T-cell (primary cell): ENCODE data around the gene SHC3. TPM values are rescaled to one million over a fixed set of nuclear protein-coding genes. Genes with fewer than 3 reads are reported as not detected.

Source experiments
- ATAC-seq, 4 experiments: fragments of 200-7000 bp in 3 of 4; fragments of 150-1000 bp in 1 of 4; cut with Tn5 transposase; replicated peaks in 1 of 4; 1 replicate in 3 of 4; 2 replicates in 1 of 4; pipeline ENCODE4 v1.10.0; 2021; ENCODE audit warnings: moderate library complexity in 3 of 4, mild to moderate bottlenecking in 2 of 4, moderate number of reproducible peaks in 1 of 4
- CTCF ChIA-PET, 2 donors: fragments of 300-600 bp; sonication (Branson Sonifier 250); formaldehyde crosslinking; loops; one replicate each; lab custom pipeline; 2022; ENCODE audit warnings: antibody characterized with exemption in 2 of 2; lab: Charles Lee
- POLR2A ChIA-PET, 2 donors: fragments of 300-600 bp; sonication (Branson Sonifier 250); formaldehyde crosslinking; loops; one replicate each; lab custom pipeline; 2022; ENCODE audit warnings: antibody characterized with exemption in 2 of 2; lab: Charles Lee
- DNase-seq, 35 experiments: peaks; one replicate each; pipeline versions ENCODE4 v3.0.0 to v3.0.0-alpha.2; 2013 to 2023
- H3K27ac ChIP-seq: one replicate; pipeline ENCODE4 v1.5.1; 2013; ENCODE audit warnings: low read length
- H3K27me3 ChIP-seq, 2 experiments: replicated peaks in 1 of 2; 1 replicate in 1 of 2; 2 replicates in 1 of 2; pipeline versions ENCODE4 v1.6.1 to v1.7.0; 2013; ENCODE audit warnings: low read length in 1 of 2, mixed read lengths in 1 of 2; ENCODE audit not compliant: control insufficient read depth in 2 of 2, insufficient read depth in 2 of 2; ENCODE audit errors: extremely low read depth in 1 of 2
- H3K36me3 ChIP-seq, 2 donors: 1 replicate in 1 of 2; 2 replicates in 1 of 2; pipeline versions ENCODE4 v1.6.1 to v1.7.0; 2013; ENCODE audit warnings: low read length in 1 of 2; ENCODE audit not compliant: control insufficient read depth in 2 of 2, insufficient read depth in 1 of 2; ENCODE audit errors: extremely low read depth in 1 of 2
- H3K4me1 ChIP-seq, 2 experiments: 1 replicate in 1 of 2; 2 replicates in 1 of 2; pipeline versions ENCODE4 v1.6.1 to v1.7.0; 2013; ENCODE audit warnings: low read length in 2 of 2, mixed read lengths in 1 of 2; ENCODE audit not compliant: insufficient read depth in 2 of 2, control insufficient read depth in 1 of 2; ENCODE audit errors: extremely low read depth in 1 of 2
- H3K4me3 ChIP-seq, 2 donors: 1 replicate in 1 of 2; 2 replicates in 1 of 2; pipeline versions ENCODE4 v1.5.1 to v1.7.0; 2013; ENCODE audit warnings: mild to moderate bottlenecking in 2 of 2, low read length in 1 of 2, moderate library complexity in 1 of 2; ENCODE audit not compliant: control insufficient read depth in 1 of 2; ENCODE audit errors: extremely low read depth in 1 of 2
- H3K9me3 ChIP-seq: 2 replicates; pipeline ENCODE4 v1.7.0; 2013
- H3K27ac Mint-ChIP-seq, 2 donors: one replicate each; pipeline ENCODE4 v1.8.0; 2020 to 2021; ENCODE audit warnings: mild to moderate bottlenecking in 2 of 2, mixed read lengths in 2 of 2
- H3K27me3 Mint-ChIP-seq, 2 donors: one replicate each; pipeline ENCODE4 v1.8.0; 2021 to 2022; ENCODE audit warnings: mixed read lengths in 2 of 2
- H3K36me3 Mint-ChIP-seq: one replicate; pipeline ENCODE4 v1.8.0; 2021; ENCODE audit warnings: mixed read lengths
- H3K4me1 Mint-ChIP-seq, 3 donors: one replicate each; pipeline ENCODE4 v1.8.0; 2020 to 2022; ENCODE audit warnings: mixed read lengths in 3 of 3, mild to moderate bottlenecking in 1 of 3
- H3K4me3 Mint-ChIP-seq, 3 donors: one replicate each; pipeline ENCODE4 v1.8.0; 2020 to 2022; ENCODE audit warnings: mild to moderate bottlenecking in 3 of 3, mixed read lengths in 3 of 3, moderate library complexity in 3 of 3
- H3K9me3 Mint-ChIP-seq, 3 donors: one replicate each; pipeline ENCODE4 v1.8.0; 2020 to 2022; ENCODE audit warnings: mixed read lengths in 3 of 3
- WGBS: methylation state at CpG from one replicate; pipeline ENCODE4 v1.1.5; 2013; ENCODE audit warnings: missing lambda C conversion rate; ENCODE audit not compliant: insufficient coverage; 5-methylcytosine and 5-hydroxymethylcytosine counted together
- total RNA-seq, 35 experiments: library from RNA in 6 of 35; stranded (reverse) in 6 of 35; fragments of 120-200 nt in 1 of 35; gene quantifications; one replicate each; pipeline versions ENCODE4 v1.2.1 to v1.2.4 and lab custom pipeline; 2013 to 2026

The SHC3 gene
- total RNA-seq, 5 donors from 2014 or later (not counting 1 experiment from before 2014, with no cell fraction given), result 0.16 to 0.19 (median 0.18) TPM; not detected in 2

- DNase-seq, result no peak
- Mint-ChIP-seq H3K9me3 (no peaks in the 10 kb centered on the region), H3K27ac (no peak overlapping the region), H3K27me3 (peaks cover 34 to 37% of the 10 kb centered on the region in 2 donors), H3K4me1 (peaks cover 11 to 16% (median 12%) of the 10 kb centered on the region in 3 donors), H3K4me3 (no peak overlapping the region), H3K36me3 (no peaks in the 10 kb centered on the region)
- Histone ChIP-seq H3K9me3 (no peaks in the 10 kb centered on the region), H3K27ac (no peak overlapping the region), H3K4me3 (no peak overlapping the region), H3K4me1 (peaks cover 6 to 12% of the 10 kb centered on the region in 2 experiments), H3K36me3 (no peaks in the 10 kb centered on the region), H3K27me3 (peaks cover 0 to 25% of the 10 kb centered on the region in 2 experiments)
- no peak for ATAC-seq
- CTCF ChIA-PET, result no interaction called here
- 91% methylated on average over 7 of the region's 14 CpGs for WGBS
- POLR2A ChIA-PET, result no interaction called here
Measured at GRCh38 chr9:88996046-88996920, 182.3 kb downstream of the SHC3 start.

- no peak for DNase-seq
- peaks cover 31 to 37% of the 10 kb centered on the region in 2 donors for H3K27me3 Mint-ChIP-seq
- POLR2A ChIA-PET, result no interaction called here
- Histone ChIP-seq H3K27me3 (peaks cover 0 to 26% of the 10 kb centered on the region in 2 experiments), H3K36me3 (no peaks in the 10 kb centered on the region), H3K4me1 (peaks cover 6 to 10% of the 10 kb centered on the region in 2 experiments), H3K9me3 (no peaks in the 10 kb centered on the region), H3K4me3 (no peak overlapping the region), H3K27ac (no peak overlapping the region)
- ATAC-seq, result no peak
- H3K27ac Mint-ChIP-seq, result no peak overlapping the region
- WGBS, result 78% methylated on average over 5 of the region's 6 CpGs
- H3K36me3 Mint-ChIP-seq, result no peaks in the 10 kb centered on the region
- H3K9me3 Mint-ChIP-seq, result no peaks in the 10 kb centered on the region
- CTCF ChIA-PET, result no interaction called here
- H3K4me1 Mint-ChIP-seq, result peaks cover 6 to 9% (median 7%) of the 10 kb centered on the region in 3 donors
- no peak overlapping the region for H3K4me3 Mint-ChIP-seq
Measured at GRCh38 chr9:88995627-88996026, 183.0 kb downstream of the SHC3 start.

- POLR2A ChIA-PET, result no interaction called here
- Mint-ChIP-seq H3K4me1 (peaks cover 7 to 11% (median 9%) of the 10 kb centered on the region in 3 donors), H3K36me3 (no peaks in the 10 kb centered on the region), H3K27ac (no peak overlapping the region), H3K9me3 (no peaks in the 10 kb centered on the region), H3K4me3 (no peak overlapping the region), H3K27me3 (peaks cover 35 to 41% of the 10 kb centered on the region in 2 donors)
- Histone ChIP-seq H3K27ac (no peak overlapping the region), H3K9me3 (no peaks in the 10 kb centered on the region), H3K36me3 (no peaks in the 10 kb centered on the region), H3K4me1 (peaks cover 6 to 12% of the 10 kb centered on the region in 2 experiments), H3K4me3 (no peak overlapping the region), H3K27me3 (peaks cover 0 to 30% of the 10 kb centered on the region in 2 experiments)
- no peak for ATAC-seq
- CTCF ChIA-PET, result no interaction called here
- WGBS, result no CpG with 5 or more reads among the region's 6 CpGs
- no peak for DNase-seq
Measured at GRCh38 chr9:88995200-88995577, 183.4 kb downstream of the SHC3 start.

- Mint-ChIP-seq H3K4me1 (peaks cover 7 to 16% (median 14%) of the 10 kb centered on the region in 3 donors), H3K36me3 (no peaks in the 10 kb centered on the region), H3K9me3 (no peaks in the 10 kb centered on the region), H3K27me3 (peaks cover 37 to 44% of the 10 kb centered on the region in 2 donors), H3K27ac (no peak overlapping the region), H3K4me3 (no peak overlapping the region)
- Histone ChIP-seq H3K4me3 (no peak overlapping the region), H3K27me3 (peaks cover 0 to 35% of the 10 kb centered on the region in 2 experiments), H3K36me3 (no peaks in the 10 kb centered on the region), H3K4me1 (peaks cover 6 to 18% of the 10 kb centered on the region in 2 experiments), H3K9me3 (no peaks in the 10 kb centered on the region), H3K27ac (no peak overlapping the region)
- POLR2A ChIA-PET, result no interaction called here
- ATAC-seq, result no peak
- 83% methylated on average over 2 of the region's 9 CpGs for WGBS
- DNase-seq, result no peak
- CTCF ChIA-PET, result interaction anchor here in 1 of 2 donors (0.6 kb wide), 1 partner anchor 132 kb away, joined by 4 read pairs; no protein-coding TSS in a partner anchor
Measured at GRCh38 chr9:88994469-88995199, 184.0 kb downstream of the SHC3 start.

- no peaks in the 10 kb centered on the region for H3K9me3 Mint-ChIP-seq
- no peak overlapping the region for H3K27ac Mint-ChIP-seq
- Histone ChIP-seq H3K27ac (no peak overlapping the region), H3K4me3 (no peak overlapping the region), H3K4me1 (peaks cover 6 to 22% of the 10 kb centered on the region in 2 experiments), H3K9me3 (no peaks in the 10 kb centered on the region), H3K27me3 (peaks cover 0 to 35% of the 10 kb centered on the region in 2 experiments), H3K36me3 (no peaks in the 10 kb centered on the region)
- WGBS, result 95% methylated on average over 6 of the region's 14 CpGs
- H3K27me3 Mint-ChIP-seq, result peaks cover 42 to 51% of the 10 kb centered on the region in 2 donors
- POLR2A ChIA-PET, result no interaction called here
- ATAC-seq (no peak), DNase-seq (no peak)
- CTCF ChIA-PET, result interaction anchor here in 1 of 2 donors (0.6 kb wide), 1 partner anchor 131 kb away, joined by 4 read pairs; no protein-coding TSS in a partner anchor
- H3K36me3 Mint-ChIP-seq, result no peaks in the 10 kb centered on the region
- H3K4me1 Mint-ChIP-seq, result peaks cover 14 to 23% (median 21%) of the 10 kb centered on the region in 3 donors
- no peak overlapping the region for H3K4me3 Mint-ChIP-seq
Measured at GRCh38 chr9:88993871-88994460, 184.7 kb downstream of the SHC3 start.

- peaks cover 9 to 22% of the 10 kb centered on the region in 2 experiments for H3K4me1 ChIP-seq
- ATAC-seq, result no peak
- H3K4me3 ChIP-seq, result no peak overlapping the region
- H3K27ac ChIP-seq, result no peak overlapping the region
- 71% methylated on average over 1 of the region's 2 CpGs for WGBS
- H3K27me3 Mint-ChIP-seq, result peaks cover 42 to 51% of the 10 kb centered on the region in 2 donors
- no peak overlapping the region for H3K27ac Mint-ChIP-seq
- peaks cover 0 to 35% of the 10 kb centered on the region in 2 experiments for H3K27me3 ChIP-seq
- POLR2A ChIA-PET, result no interaction called here
- no peaks in the 10 kb centered on the region for H3K9me3 Mint-ChIP-seq
- no peak for DNase-seq
- H3K4me3 Mint-ChIP-seq, result no peak overlapping the region
- peaks cover 17 to 25% (median 24%) of the 10 kb centered on the region in 3 donors for H3K4me1 Mint-ChIP-seq
- H3K36me3 Mint-ChIP-seq, result no peaks in the 10 kb centered on the region
- H3K9me3 ChIP-seq, result no peaks in the 10 kb centered on the region
- H3K36me3 ChIP-seq, result no peaks in the 10 kb centered on the region
- CTCF ChIA-PET, result no interaction called here
Measured at GRCh38 chr9:88993327-88993726, 185.3 kb downstream of the SHC3 start.
